Motor neuron (in vitro differentiated cells): Measurements from ENCODE around the gene C2orf92. TPM values are rescaled to one million over a fixed set of nuclear protein-coding genes. Genes with fewer than 3 reads are reported as not detected.
A peak's percentile ranks its signal among the peaks of the same experiment; 100 is the strongest.
"Not testable (repeated sequence)": the region's sequence is repeated elsewhere in the genome, so short reads cannot be mapped to it uniquely, and the experiment has no call there.

Experiments used
- ATAC-seq, 8 experiments: fragments of 200-7000 bp; cut with Tn5 transposase; replicated peaks in 6 of 8; 2 replicates each; pipeline ENCODE4 v1.8.0; 2021; ENCODE audit warnings: mild to moderate bottlenecking in 8 of 8, moderate library complexity in 8 of 8
- H3K27ac ChIP-seq, 2 donors: fragments of 250-450 bp; sonication (Bioruptor Pico); 2 replicates each; pipeline ENCODE4 v1.9.0; 2021; ENCODE audit warnings: antibody characterized with exemption in 2 of 2, mild to moderate bottlenecking in 2 of 2, moderate library complexity in 1 of 2
- H3K4me1 ChIP-seq, 2 donors: fragments of 250-450 bp; sonication (Bioruptor Pico); replicated peaks in 1 of 2; 2 replicates each; pipeline ENCODE4 v1.6.1; 2021; ENCODE audit warnings: antibody characterized with exemption in 2 of 2, mild to moderate bottlenecking in 2 of 2, moderate library complexity in 1 of 2
- H3K4me3 ChIP-seq, 5 donors: fragments of 250-450 bp; sonication (Bioruptor Pico); 2 replicates each; pipeline ENCODE4 v1.9.0; 2021; ENCODE audit warnings: antibody characterized with exemption in 5 of 5, mild to moderate bottlenecking in 5 of 5, moderate library complexity in 4 of 5
- WGBS, 10 experiments: fragments of 450-650 bp; shearing (Covaris generic); methylation state at CpG; one replicate each; pipeline ENCODE4 v1.0.0; 2022; 5-methylcytosine and 5-hydroxymethylcytosine counted together
- in situ Hi-C, 9 experiments: fragments of 400-800 bp; cut with MboI; loops; one replicate each; pipeline ENCODE4 v1.15.0; 2021; ENCODE audit warnings: low sequenced_read_pairs in 9 of 9, low pct_unique_long_range_greater_than_20kb in 2 of 9; ENCODE audit not compliant: unreplicated experiment in 9 of 9
- total RNA-seq, 8 experiments: library from RNA; unstranded; fragments of 300-600 nt; gene quantifications; 2 replicates each; pipeline versions ENCODE4 v1.2.3 to v1.2.4, GENCODE V29; 2022

The C2orf92 gene
- total RNA-seq, 8 experiments from 2014 or later, result 3.2 to 30.5 (median 7.0) TPM

GRCh38 chr2:97701851-97702465, 32.4 kb downstream of the C2orf92 start:
- WGBS, 10 experiments, result 75 to 100% (median 97%) methylated on average over 1 to 5 of the region's 6 CpGs; no CpG with 5 or more reads in 7 of the 10 experiments
- H3K4me3 ChIP-seq, result no peak overlapping the region
- in situ Hi-C loops, result no loop called here
- ATAC-seq, result peak in 2 of 8 experiments; percentile 19 to 59
- peaks cover 2 to 5% of the 10 kb centered on the region in 2 donors for H3K4me1 ChIP-seq
- no peak overlapping the region for H3K27ac ChIP-seq

GRCh38 chr2:97702731-97703470, 33.4 kb downstream of the C2orf92 start:
- Histone ChIP-seq H3K27ac (no peak overlapping the region), H3K4me3 (no peak overlapping the region), H3K4me1 (peaks cover 2 to 5% of the 10 kb centered on the region in 2 donors)
- in situ Hi-C loops, result no loop called here
- ATAC-seq, result no peak
- WGBS, 10 experiments, result 20 to 100% (median 80%) methylated on average over 1 to 11 of the region's 19 CpGs; no CpG with 5 or more reads in 2 of the 10 experiments

GRCh38 chr2:97703741-97704140, 34.2 kb downstream of the C2orf92 start:
- peaks cover 2 to 5% of the 10 kb centered on the region in 2 donors for H3K4me1 ChIP-seq
- H3K27ac ChIP-seq, result no peak overlapping the region
- in situ Hi-C loops, result no loop called here
- 21 to 93% (median 75%) methylated on average over 1 to 3 of the region's 3 CpGs for WGBS, 10 experiments
- ATAC-seq, result no peak
- no peak overlapping the region for H3K4me3 ChIP-seq

GRCh38 chr2:97704989-97705388, 35.5 kb downstream of the C2orf92 start:
- WGBS, 10 experiments, result 48 to 100% (median 86%) methylated on average over 1 to 4 of the region's 5 CpGs; no CpG with 5 or more reads in 3 of the 10 experiments
- peaks cover 2 to 4% of the 10 kb centered on the region in 2 donors for H3K4me1 ChIP-seq
- no peak for ATAC-seq
- H3K27ac ChIP-seq, result no peak overlapping the region
- no peak overlapping the region for H3K4me3 ChIP-seq
- in situ Hi-C loops, result no loop called here

GRCh38 chr2:97706112-97706511, 36.6 kb downstream of the C2orf92 start:
- H3K27ac ChIP-seq, result no peak overlapping the region
- H3K4me3 ChIP-seq, result no peak overlapping the region
- ATAC-seq, result no peak
- peaks cover 0 to 2% of the 10 kb centered on the region in 2 donors for H3K4me1 ChIP-seq
- WGBS, 10 experiments, result 87 to 100% (median 97%) methylated on average over 3 to 7 of the region's 13 CpGs; no CpG with 5 or more reads in 4 of the 10 experiments
- in situ Hi-C loops, result no loop called here

- no peak for ATAC-seq
- Histone ChIP-seq H3K27ac (no peak overlapping the region), H3K4me1 (no peaks in the 10 kb centered on the region), H3K4me3 (no peak overlapping the region)
- in situ Hi-C loops, result no loop called here
- 80 to 100% methylated on average over 2 to 3 of the region's 11 CpGs; no CpG with 5 or more reads in 8 of the 10 experiments for WGBS, 10 experiments
Observed at GRCh38 chr2:97706708-97707345, 37.3 kb downstream of the C2orf92 start.

- no peak for ATAC-seq
- Histone ChIP-seq H3K4me3 (no peak overlapping the region), H3K27ac (no peak overlapping the region), H3K4me1 (no peaks in the 10 kb centered on the region)
- in situ Hi-C loops, result no loop called here
- 80 to 100% (median 100%) methylated on average over 1 to 3 of the region's 11 CpGs; no CpG with 5 or more reads in 5 of the 10 experiments for WGBS, 10 experiments
Observed at GRCh38 chr2:97707362-97708047, 38.0 kb downstream of the C2orf92 start.

- WGBS, 10 experiments, result 60 to 100% (median 100%) methylated on average over 1 of the region's 4 CpGs; no CpG with 5 or more reads in 7 of the 10 experiments
- in situ Hi-C loops, result no loop called here
- ATAC-seq, result no peak
- no peaks in the 10 kb centered on the region for H3K4me1 ChIP-seq
- H3K27ac ChIP-seq, result no peak overlapping the region
- no peak overlapping the region for H3K4me3 ChIP-seq
Observed at GRCh38 chr2:97708048-97708380, 38.5 kb downstream of the C2orf92 start.

GRCh38 chr2:97708608-97709007, 39.1 kb downstream of the C2orf92 start:
- H3K27ac ChIP-seq, result no peak overlapping the region
- no peak overlapping the region for H3K4me3 ChIP-seq
- in situ Hi-C loops, result no loop called here
- peak in 1 of 8 experiments; percentile 24 for ATAC-seq
- 20 to 100% (median 80%) methylated on average over 2 to 7 of the region's 8 CpGs; no CpG with 5 or more reads in 3 of the 10 experiments for WGBS, 10 experiments
- no peaks in the 10 kb centered on the region for H3K4me1 ChIP-seq

GRCh38 chr2:97711394-97711711, 41.8 kb downstream of the C2orf92 start:
- Histone ChIP-seq H3K4me1 (no peaks in the 10 kb centered on the region), H3K27ac (no peak overlapping the region), H3K4me3 (no peak overlapping the region)
- no peak for ATAC-seq
- WGBS, 10 experiments, result 39 to 100% (median 92%) methylated on average over 2 to 6 of the region's 6 CpGs; no CpG with 5 or more reads in 3 of the 10 experiments
- in situ Hi-C loops, result no loop called here

GRCh38 chr2:97712175-97712574, 42.7 kb downstream of the C2orf92 start:
- WGBS, 10 experiments, result 0 to 93% (median 88%) methylated on average over 1 to 9 of the region's 9 CpGs; no CpG with 5 or more reads in 3 of the 10 experiments
- in situ Hi-C loops, H3K4me1 ChIP-seq, H3K27ac ChIP-seq, ATAC-seq, H3K4me3 ChIP-seq: not testable (repeated sequence)

GRCh38 chr2:97712693-97713295, 43.3 kb downstream of the C2orf92 start:
- Histone ChIP-seq H3K4me3 (no peak overlapping the region), H3K4me1 (no peaks in the 10 kb centered on the region), H3K27ac (no peak overlapping the region)
- in situ Hi-C loops, result no loop called here
- 60 to 100% (median 83%) methylated on average over 1 to 3 of the region's 11 CpGs; no CpG with 5 or more reads in 5 of the 10 experiments for WGBS, 10 experiments
- ATAC-seq, result no peak
